HepG2 (cell line): ENCODE measurements around the gene POPDC2. TPM values are rescaled to one million over a fixed set of nuclear protein-coding genes. Genes with fewer than 3 reads are reported as not detected.

Source experiments
- ATAC-seq: fragments of 200-7000 bp; cut with Tn5 transposase; 3 replicates; pipeline ENCODE4 v1.9.1; 2020; ENCODE audit warnings: mild to moderate bottlenecking, moderate library complexity
- BruUV-seq: library from RNA; stranded (reverse); fragments of 400-500 nt; replicated peaks from 2 replicates; lab custom pipeline; 2021; lab: Mats Ljungman, UMichigan
- CTCF ChIA-PET: fragments of 300-600 bp; formaldehyde crosslinking; extraction: SDS; loops from one replicate; lab custom pipeline; 2021; ENCODE audit warnings: low total read pairs, inconsistent platforms, low intra/inter-chr PET ratio; lab: Yijun Ruan, JAX
- POLR2A ChIA-PET: fragments of 350-600 bp; sonication (Branson Sonifier 250); formaldehyde crosslinking; loops from one replicate; lab custom pipeline; 2020; ENCODE audit warnings: antibody characterized with exemption, inconsistent platforms; lab: Yijun Ruan, JAX
- DNase-seq: peaks from one replicate; pipeline ENCODE4 v3.0.0-alpha.2; 2015; ENCODE audit warnings: low spot score
- FAIRE-seq: peaks from 3 replicates; lab custom pipeline; 2011; peaks lifted over from hg19 to GRCh38; lab: Jason Lieb, UNC
- H2AFZ ChIP-seq: one replicate; pipeline ENCODE4 v1.6.1; 2011; ENCODE audit warnings: low read length, inconsistent platforms
- H3K27ac ChIP-seq: fragments of 300-600 bp; 3 replicates; pipeline ENCODE4 v1.8.0; 2011; ENCODE audit warnings: mixed run types, mild to moderate bottlenecking, mixed read lengths, low read length, inconsistent platforms; ENCODE audit not compliant: insufficient read depth; ENCODE audit errors: extremely low read length
- H3K27me3 ChIP-seq, 2 experiments: fragments of 200-600 bp in 1 of 2; 2 replicates in 1 of 2; 3 replicates in 1 of 2; pipeline versions ENCODE4 v1.6.0 to v1.8.0; 2011; ENCODE audit warnings: low read length in 2 of 2, mild to moderate bottlenecking in 2 of 2, moderate library complexity in 2 of 2, inconsistent platforms in 1 of 2; ENCODE audit not compliant: insufficient read depth in 2 of 2, control insufficient read depth in 1 of 2
- H3K36me3 ChIP-seq, 2 experiments: fragments of 200-600 bp in 1 of 2; replicated peaks in 1 of 2; 2 replicates in 1 of 2; 3 replicates in 1 of 2; pipeline versions ENCODE4 v1.5.1 to v1.8.0; 2011; ENCODE audit warnings: low read length in 2 of 2, inconsistent platforms in 1 of 2; ENCODE audit not compliant: insufficient read depth in 2 of 2, control insufficient read depth in 1 of 2
- H3K4me1 ChIP-seq: 2 replicates; pipeline ENCODE4 v1.5.1; 2012; ENCODE audit warnings: low read length, inconsistent platforms; ENCODE audit not compliant: insufficient read depth
- H3K4me2 ChIP-seq: 2 replicates; pipeline ENCODE4 v1.6.0; 2011; ENCODE audit warnings: low read depth, low read length, inconsistent platforms
- H3K4me3 ChIP-seq, 3 experiments: fragments of 200-600 bp in 1 of 3; sonication (generic), shearing (Covaris generic) in 1 of 3; replicated peaks in 1 of 3; 2 replicates each; pipeline ENCODE4 v1.5.1; 2011 to 2016; ENCODE audit warnings: low read length in 3 of 3, inconsistent platforms in 2 of 3, low read depth in 2 of 3, mild to moderate bottlenecking in 2 of 3, control low read depth in 1 of 3, mixed read lengths in 1 of 3; ENCODE audit not compliant: insufficient read depth in 1 of 3
- H3K79me2 ChIP-seq: one replicate; pipeline ENCODE4 v1.6.1; 2011; ENCODE audit warnings: low read length, inconsistent platforms; ENCODE audit not compliant: insufficient read depth
- H3K9ac ChIP-seq: 2 replicates; pipeline ENCODE4 v1.6.0; 2011; ENCODE audit warnings: mild to moderate bottlenecking, low read depth, low read length, inconsistent platforms; ENCODE audit not compliant: insufficient read depth
- H3K9me3 ChIP-seq: 2 replicates; pipeline ENCODE4 v1.5.1; 2012; ENCODE audit warnings: mild to moderate bottlenecking, low read length
- H4K20me1 ChIP-seq: 2 replicates; pipeline ENCODE4 v1.6.0; 2011; ENCODE audit warnings: inconsistent platforms, mild to moderate bottlenecking, low read length, moderate library complexity; ENCODE audit not compliant: insufficient read depth
- SP4 ChIP-seq: sonication (generic); formaldehyde crosslinking; IDR thresholded peaks from 2 replicates; pipeline ENCODE4 v1.8.1; 2023; ENCODE audit warnings: mild to moderate bottlenecking, missing genetic modification reagents
- THAP9 ChIP-seq: sonication (generic); formaldehyde crosslinking; IDR thresholded peaks from 2 replicates; pipeline ENCODE4; 2020; ENCODE audit warnings: missing genetic modification reagents, mild to moderate bottlenecking, borderline replicate concordance
- TSC22D2 ChIP-seq: sonication (generic); formaldehyde crosslinking; IDR thresholded peaks from 2 replicates; pipeline ENCODE4 v1.5.1; 2020; ENCODE audit warnings: missing genetic modification reagents, mild to moderate bottlenecking, borderline replicate concordance
- ZNF430 ChIP-seq: sonication (generic); formaldehyde crosslinking; IDR thresholded peaks from 2 replicates; pipeline ENCODE4 v1.9.0; 2021; ENCODE audit warnings: mild to moderate bottlenecking, missing genetic modification reagents
- WGBS: methylation state at CpG from one replicate; pipeline ENCODE4 v1.1.6; 2017; ENCODE audit warnings: low lambda C conversion rate; 5-methylcytosine and 5-hydroxymethylcytosine counted together
- in situ Hi-C: cut with HindIII; loops from 2 replicates; pipeline ENCODE4 v1.10.0; 2017; ENCODE audit warnings: low pct_unique_long_range_greater_than_20kb; ENCODE audit not compliant: extremely low pct_ligation_motif_present
- intact Hi-C: fragments of 100-400 bp; cut with micrococcal nuclease; formaldehyde crosslinking; loops from one replicate; pipeline ENCODE4 v1.10.0; 2022; ENCODE audit not compliant: unreplicated experiment
- polyA plus RNA-seq, 8 experiments: library from polyadenylated mRNA; depleted of rRNA in 3 of 8; stranded (reverse) in 7 of 8; unstranded in 1 of 8; fragments of >200 nt; fragmentation: Illumina TruSeq in 4 of 8; extraction: Trizol in 4 of 8; gene quantifications; 2 replicates each; pipeline versions ENCODE4 v1.2.1 to v1.2.3, GENCODE V29; 2011 to 2016; ENCODE audit warnings: low read depth in 4 of 8, missing spikeins in 1 of 8, mixed read lengths in 1 of 8; ENCODE audit not compliant: insufficient read depth in 1 of 8
- total RNA-seq, 5 experiments: library from RNA; depleted of rRNA; stranded (reverse); fragments of >200 nt; fragmentation: Illumina TruSeq; extraction: Trizol; gene quantifications; 2 replicates each; pipeline ENCODE4 v1.2.3, GENCODE V29; 2016; ENCODE audit warnings: low read depth in 1 of 5
- TF ChIP-seq, protein P1 (sequence below): sonication (generic); formaldehyde crosslinking; IDR thresholded peaks from 2 replicates; pipeline ENCODE4 v1.9.0; 2022; ENCODE audit warnings: low read depth, missing genetic modification reagents
- TF ChIP-seq, protein P2 (sequence below): sonication (generic); formaldehyde crosslinking; IDR thresholded peaks from 2 replicates; pipeline ENCODE4 v1.5.1; 2020; ENCODE audit warnings: mild to moderate bottlenecking, missing genetic modification reagents, borderline replicate concordance

The POPDC2 gene
- total and polyA plus RNA-seq, 2 of the 13 experiments (the other 11 are each of a cell fraction or from before 2014, with no cell fraction given): 0.18 to 0.58 TPM

DNA sequence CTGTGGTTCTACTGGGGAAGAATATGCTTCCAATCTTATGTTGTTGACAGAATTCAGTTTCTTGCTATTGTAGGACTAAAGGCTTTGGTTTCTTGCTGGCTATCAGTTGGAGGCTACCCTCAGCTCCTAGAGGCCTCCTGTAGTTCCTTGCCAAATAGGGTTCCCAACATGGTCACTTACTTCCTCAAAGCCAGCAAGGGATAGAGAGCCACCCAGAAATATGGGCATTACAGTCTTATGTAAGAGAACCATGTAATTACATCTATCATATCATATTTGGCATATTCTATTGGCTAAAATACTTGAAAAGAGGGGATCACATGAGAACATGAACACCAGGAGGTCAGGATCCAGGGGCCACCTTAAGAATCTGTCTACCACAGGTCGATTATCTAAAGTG lies 23.0 kb upstream of the POPDC2 start:
- in situ Hi-C loops: loop anchor here (25.0 kb wide), 3 partner anchors 271 to 796 kb away; partner anchors contain the start of gene TEX55
- no peak for FAIRE-seq

More for the DNA sequence above, 23.0 kb upstream of the POPDC2 start:
- H3K4me1 ChIP-seq: no peaks in the 10 kb centered on the region
- WGBS: 0% methylated on average over 1 of the region's 1 CpG
- BruUV-seq: no TSS peak
- H3K27ac ChIP-seq: no peak overlapping the region
- DNase-seq (no peak), ATAC-seq (no peak)
- ChIA-PET POLR2A (no interaction called here), CTCF (no interaction called here)
- H3K4me2 ChIP-seq: no peak overlapping the region
- H2AFZ ChIP-seq: no peak overlapping the region
- no peak for TF ChIP-seq TSC22D2 (CRISPR knock-in tag)
- no peak for TF ChIP-seq THAP9 (CRISPR knock-in tag)
- TF ChIP-seq SP4: no peak
- TF ChIP-seq ZNF430 (CRISPR knock-in tag): no peak
- TF ChIP-seq, protein P1, sequence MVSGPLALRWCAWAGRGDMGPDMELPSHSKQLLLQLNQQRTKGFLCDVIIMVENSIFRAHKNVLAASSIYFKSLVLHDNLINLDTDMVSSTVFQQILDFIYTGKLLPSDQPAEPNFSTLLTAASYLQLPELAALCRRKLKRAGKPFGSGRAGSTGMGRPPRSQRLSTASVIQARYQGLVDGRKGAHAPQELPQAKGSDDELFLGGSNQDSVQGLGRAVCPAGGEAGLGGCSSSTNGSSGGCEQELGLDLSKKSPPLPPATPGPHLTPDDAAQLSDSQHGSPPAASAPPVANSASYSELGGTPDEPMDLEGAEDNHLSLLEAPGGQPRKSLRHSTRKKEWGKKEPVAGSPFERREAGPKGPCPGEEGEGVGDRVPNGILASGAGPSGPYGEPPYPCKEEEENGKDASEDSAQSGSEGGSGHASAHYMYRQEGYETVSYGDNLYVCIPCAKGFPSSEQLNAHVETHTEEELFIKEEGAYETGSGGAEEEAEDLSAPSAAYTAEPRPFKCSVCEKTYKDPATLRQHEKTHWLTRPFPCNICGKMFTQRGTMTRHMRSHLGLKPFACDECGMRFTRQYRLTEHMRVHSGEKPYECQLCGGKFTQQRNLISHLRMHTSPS: no peak
- TF ChIP-seq, protein P2, sequence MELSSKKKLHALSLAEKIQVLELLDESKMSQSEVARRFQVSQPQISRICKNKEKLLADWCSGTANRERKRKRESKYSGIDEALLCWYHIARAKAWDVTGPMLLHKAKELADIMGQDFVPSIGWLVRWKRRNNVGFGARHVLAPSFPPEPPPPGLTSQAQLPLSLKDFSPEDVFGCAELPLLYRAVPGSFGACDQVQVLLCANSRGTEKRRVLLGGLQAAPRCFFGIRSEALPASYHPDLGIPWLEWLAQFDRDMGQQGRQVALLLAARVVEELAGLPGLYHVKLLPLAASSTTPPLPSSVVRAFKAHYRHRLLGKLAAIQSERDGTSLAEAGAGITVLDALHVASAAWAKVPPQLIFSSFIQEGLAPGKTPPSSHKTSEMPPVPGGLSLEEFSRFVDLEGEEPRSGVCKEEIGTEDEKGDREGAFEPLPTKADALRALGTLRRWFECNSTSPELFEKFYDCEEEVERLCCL: no peak
- no peak overlapping the region for H3K9ac ChIP-seq
- no peaks in the 10 kb centered on the region for H3K27me3 ChIP-seq
- H3K4me3 ChIP-seq: no peak overlapping the region
- H3K79me2 ChIP-seq: no peaks in the 10 kb centered on the region
- H3K36me3 ChIP-seq: no peaks in the 10 kb centered on the region
- intact Hi-C loops: no loop called here
- no peaks in the 10 kb centered on the region for H3K9me3 ChIP-seq
- no peaks in the 10 kb centered on the region for H4K20me1 ChIP-seq
